HG03045 (cell line): Measurements from ENCODE around the gene ADAM23.

Experiments used
- ATAC-seq: cut with Tn5 transposase; IDR thresholded peaks from one replicate; pipeline ENCODE4 v1.9.1; 2021; ENCODE audit warnings: mild to moderate bottlenecking, moderate library complexity; ENCODE audit not compliant: unreplicated experiment

ADAM23 gene

GRCh38 chr2:206494061-206494460, 50.7 kb downstream of the ADAM23 start:
- no peak for ATAC-seq

GRCh38 chr2:206502729-206503128, 59.4 kb downstream of the ADAM23 start:
- no peak for ATAC-seq

- ATAC-seq: no peak
These were observed 68.0 kb downstream of the ADAM23 start for GRCh38 chr2:206511283-206511682.

GRCh38 chr2:206512999-206513398, 69.7 kb downstream of the ADAM23 start:
- no peak for ATAC-seq

GRCh38 chr2:206515580-206515979, 72.2 kb downstream of the ADAM23 start:
- ATAC-seq: no peak

GRCh38 chr2:206518997-206519396, 75.7 kb downstream of the ADAM23 start:
- no peak for ATAC-seq

GRCh38 chr2:206520450-206520849, 77.1 kb downstream of the ADAM23 start:
- ATAC-seq: no peak

GRCh38 chr2:206521115-206521514, 77.8 kb downstream of the ADAM23 start:
- no peak for ATAC-seq

- ATAC-seq: no peak
These were observed 78.3 kb downstream of the ADAM23 start for GRCh38 chr2:206521612-206522011.

GRCh38 chr2:206526416-206526815, 83.1 kb downstream of the ADAM23 start:
- no peak for ATAC-seq

- no peak for ATAC-seq
These were observed 83.8 kb downstream of the ADAM23 start for GRCh38 chr2:206527153-206527552.

- ATAC-seq: no peak
These were observed 87.4 kb downstream of the ADAM23 start for GRCh38 chr2:206530727-206531126.

GRCh38 chr2:206531996-206532543, 88.7 kb downstream of the ADAM23 start:
- ATAC-seq: no peak

GRCh38 chr2:206533977-206534376, 90.6 kb downstream of the ADAM23 start:
- no peak for ATAC-seq

GRCh38 chr2:206535260-206535986, 92.1 kb downstream of the ADAM23 start:
- ATAC-seq: no peak

- ATAC-seq: no peak
These were observed 97.4 kb downstream of the ADAM23 start for GRCh38 chr2:206540757-206541156.

- no peak for ATAC-seq
These were observed 99.7 kb downstream of the ADAM23 start for GRCh38 chr2:206543073-206543472.

GRCh38 chr2:206548383-206548782, 105.1 kb downstream of the ADAM23 start:
- ATAC-seq: no peak

- no peak for ATAC-seq
These were observed 112.4 kb downstream of the ADAM23 start for GRCh38 chr2:206555721-206556120.

GRCh38 chr2:206556357-206556949, 113.1 kb downstream of the ADAM23 start:
- ATAC-seq: no peak

GRCh38 chr2:206557321-206557720, 114.0 kb downstream of the ADAM23 start:
- ATAC-seq: no peak

GRCh38 chr2:206558492-206558891, 115.2 kb downstream of the ADAM23 start:
- no peak for ATAC-seq
